Stimulated activated CD8-positive, alpha-beta memory T cell treated with anti-CD3 and anti-CD28 coated beads, Interleukin-4, amount 100 ng/mL, for 1 hour (primary cell): ENCODE data around the gene PCNT.
"Not testable (repeated sequence)": the region's sequence is repeated elsewhere in the genome, so short reads cannot be mapped to it uniquely, and the experiment has no call there.

Source experiments
- DNase-seq, 2 donors: peaks; one replicate each; pipeline ENCODE4 v3.0.0-alpha.2; 2020; ENCODE audit warnings: low read depth in 2 of 2, low spot score in 1 of 2

The PCNT gene

GRCh38 chr21:46441331-46441730 is 117.4 kb downstream of the PCNT start:
- DNase-seq = no peak

- no peak for DNase-seq
Observed at GRCh38 chr21:46441961-46442498, 118.1 kb downstream of the PCNT start.

- DNase-seq = no peak
Observed at GRCh38 chr21:46442938-46443337, 119.0 kb downstream of the PCNT start.

- DNase-seq = no peak
Observed at GRCh38 chr21:46443910-46444309, 120.0 kb downstream of the PCNT start.

GRCh38 chr21:46448108-46448507 is 124.2 kb downstream of the PCNT start:
- no peak for DNase-seq

- not testable (repeated sequence) for DNase-seq
Observed at GRCh38 chr21:46448855-46449254, 124.9 kb downstream of the PCNT start.

GRCh38 chr21:46452710-46453109 is 128.8 kb downstream of the PCNT start:
- DNase-seq = no peak

GRCh38 chr21:46454142-46454541 is 130.2 kb downstream of the PCNT start:
- no peak for DNase-seq

- no peak for DNase-seq
Observed at GRCh38 chr21:46454634-46455390, 130.9 kb downstream of the PCNT start.

GRCh38 chr21:46455575-46456385 is 131.8 kb downstream of the PCNT start:
- no peak for DNase-seq

GRCh38 chr21:46456750-46457149 is 132.8 kb downstream of the PCNT start:
- DNase-seq = no peak

GRCh38 chr21:46457801-46458314 is 133.9 kb downstream of the PCNT start:
- DNase-seq = no peak

GRCh38 chr21:46458315-46459023 is 134.5 kb downstream of the PCNT start, which contains the start of gene DIP2A:
TSS of gene DIP2A (plus strand) at chr21:46458891. CDS start at chr21:46459132, 241 bp downstream.
- DNase-seq = peak; percentile 77 to 82

- DNase-seq = no peak
Observed at GRCh38 chr21:46459024-46459355, 135.0 kb downstream of the PCNT start.

- DNase-seq = no peak
Observed at GRCh38 chr21:46459356-46460112, 135.6 kb downstream of the PCNT start.

- no peak for DNase-seq
Observed at GRCh38 chr21:46461909-46462308, 138.0 kb downstream of the PCNT start.

- not testable (repeated sequence) for DNase-seq
Observed at GRCh38 chr21:46465153-46465552, 141.2 kb downstream of the PCNT start.

GRCh38 chr21:46465651-46466050 is 141.7 kb downstream of the PCNT start:
- DNase-seq = no peak

GRCh38 chr21:46468108-46468774 is 144.3 kb downstream of the PCNT start:
- no peak for DNase-seq

- no peak for DNase-seq
Observed at GRCh38 chr21:46469275-46469674, 145.3 kb downstream of the PCNT start.
